HG02870 (cell line): ENCODE results near the gene SLFN12L.
"Not testable (repeated sequence)": the region's sequence is repeated elsewhere in the genome, so short reads cannot be mapped to it uniquely, and the experiment has no call there.

Experiments
- ATAC-seq: cut with Tn5 transposase; IDR thresholded peaks from one replicate; pipeline ENCODE4 v1.9.1; 2021; ENCODE audit warnings: mild to moderate bottlenecking, moderate library complexity; ENCODE audit not compliant: unreplicated experiment

The SLFN12L gene

DNA sequence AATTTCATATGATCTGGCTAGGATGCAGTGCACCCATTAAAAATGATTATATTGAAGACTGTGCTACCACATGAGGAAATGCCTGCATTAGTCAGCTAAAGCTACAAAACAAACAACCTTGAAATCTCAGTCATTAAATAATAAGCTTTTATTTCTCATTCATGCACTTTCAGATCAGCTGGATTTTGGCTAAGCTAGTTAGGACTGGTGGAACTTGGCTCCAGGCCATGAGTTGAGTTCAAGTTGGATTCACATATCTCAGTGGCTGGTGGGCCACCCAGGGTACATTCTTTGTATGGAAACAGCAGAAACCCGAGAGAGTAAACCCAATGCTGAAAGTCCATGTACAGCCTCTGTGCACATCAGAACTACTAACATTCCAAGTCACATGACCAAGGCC lies 6.4 kb upstream of the SLFN12L start:
- no peak for ATAC-seq

DNA sequence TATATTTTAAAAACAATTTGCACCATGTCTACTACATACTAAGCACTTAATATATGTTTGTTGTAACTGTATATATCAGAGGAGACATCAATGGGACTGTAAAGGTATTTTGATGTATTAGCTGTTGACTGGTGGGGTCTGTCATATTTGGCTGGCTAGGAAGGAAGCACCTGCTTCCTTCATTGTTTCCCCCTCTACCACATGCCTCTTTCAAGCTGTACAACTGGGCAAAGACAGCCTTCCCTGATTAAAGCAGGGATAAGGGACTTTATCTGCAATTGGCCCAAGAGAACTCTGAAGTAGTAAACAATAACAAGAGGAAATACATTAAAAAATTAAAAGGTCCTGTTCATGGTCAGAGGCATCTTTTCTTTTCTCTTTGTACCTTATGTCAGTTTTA lies 5.5 kb upstream of the SLFN12L start:
- no peak for ATAC-seq

DNA sequence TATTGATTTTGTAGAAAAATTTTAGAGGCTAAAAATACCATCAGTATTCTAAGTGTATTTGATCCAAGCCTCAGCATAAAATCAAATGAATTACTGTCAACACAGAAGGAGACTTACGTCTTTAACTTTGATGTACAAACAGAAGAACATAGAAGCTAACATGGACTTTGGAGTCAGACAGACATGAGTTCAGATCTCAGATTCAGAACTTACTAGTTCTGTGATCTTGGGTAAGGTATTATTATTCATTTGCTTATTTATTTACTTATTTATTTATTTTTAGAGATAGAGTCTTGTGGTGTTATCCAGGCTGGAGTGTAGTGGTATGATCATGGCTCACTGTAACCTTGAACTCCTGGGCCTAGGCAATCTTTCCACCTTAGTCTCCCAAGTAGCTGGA lies 4.0 kb upstream of the SLFN12L start:
- no peak for ATAC-seq

DNA sequence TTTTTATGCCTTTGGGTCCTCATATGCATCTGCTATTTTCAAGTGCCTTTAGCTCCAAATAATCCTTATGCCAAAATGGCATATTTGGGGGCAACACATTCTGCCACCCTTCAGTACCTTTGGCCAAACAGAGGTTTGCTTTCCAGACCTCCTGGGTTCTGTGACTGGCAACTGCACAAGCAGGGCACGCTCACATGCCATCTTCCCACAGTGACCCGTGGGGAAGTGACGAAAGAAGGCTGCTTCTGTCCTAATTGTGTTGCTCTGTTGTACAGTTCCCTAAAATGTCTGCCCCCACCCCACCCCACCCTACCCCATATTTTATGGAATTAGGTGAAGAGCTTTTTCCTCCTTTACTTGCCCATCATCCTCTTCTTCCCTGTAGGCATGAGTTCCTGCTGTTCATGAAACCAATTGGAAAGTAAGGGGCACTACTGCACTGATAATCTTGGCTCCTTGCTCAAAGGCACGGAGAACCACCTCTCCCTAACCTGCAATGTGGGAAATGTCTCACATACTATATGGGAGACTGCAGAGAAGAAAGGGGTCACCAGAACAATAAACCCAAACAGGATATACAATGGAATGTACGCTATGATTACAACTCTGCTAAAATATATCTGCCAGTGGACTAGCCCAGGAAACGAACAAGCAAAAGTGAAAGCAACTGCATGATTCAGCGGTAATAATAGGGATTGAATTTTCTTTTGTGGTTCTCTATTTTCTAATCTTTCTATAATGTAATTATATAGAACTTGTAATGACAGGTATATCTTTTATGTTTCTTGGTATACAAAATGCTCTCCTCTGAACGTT lies 3.3 kb upstream of the SLFN12L start:
- no peak for ATAC-seq

DNA sequence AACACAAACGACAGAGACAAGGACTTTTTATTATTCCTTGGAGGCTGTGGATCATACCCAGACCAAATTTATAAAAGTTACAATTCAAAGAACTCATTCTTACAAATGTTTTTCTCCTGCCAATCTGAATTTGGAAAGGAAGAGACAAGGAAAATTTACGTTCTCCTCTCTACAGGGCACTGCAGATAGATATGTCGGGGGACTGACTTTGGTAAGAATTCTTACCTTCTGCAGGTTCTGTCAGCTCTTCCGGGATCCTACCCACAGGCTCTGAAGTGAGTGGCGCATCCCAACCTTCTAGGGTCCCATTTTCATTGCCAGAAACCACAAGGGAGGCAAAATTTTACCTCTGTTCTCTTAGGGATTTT lies 2.2 kb upstream of the SLFN12L start:
- ATAC-seq: no peak

GRCh38 chr17:35536664-35537171 lies 760 bp downstream of the SLFN12L start:
- ATAC-seq: no peak

DNA sequence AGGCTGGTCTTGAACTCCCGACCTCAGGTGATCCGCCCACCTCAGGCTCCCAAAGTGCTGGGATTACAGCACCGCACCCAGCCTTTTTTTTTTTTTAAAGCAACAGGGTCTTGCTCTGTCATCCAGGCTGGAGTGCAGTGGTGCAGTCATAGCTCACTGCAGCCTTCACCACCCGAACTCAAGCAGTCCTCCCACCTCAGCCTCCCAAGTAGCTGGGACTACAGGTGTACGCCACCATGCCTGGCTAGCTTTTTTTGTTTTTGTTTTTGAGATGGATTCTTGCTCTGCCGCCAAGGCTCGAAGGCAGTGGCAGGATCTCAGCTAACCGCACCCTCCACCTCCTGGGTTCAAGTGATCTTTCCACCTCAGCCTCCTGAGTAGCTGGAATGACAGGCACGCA lies 2.1 kb downstream of the SLFN12L start:
- ATAC-seq: not testable (repeated sequence)

DNA sequence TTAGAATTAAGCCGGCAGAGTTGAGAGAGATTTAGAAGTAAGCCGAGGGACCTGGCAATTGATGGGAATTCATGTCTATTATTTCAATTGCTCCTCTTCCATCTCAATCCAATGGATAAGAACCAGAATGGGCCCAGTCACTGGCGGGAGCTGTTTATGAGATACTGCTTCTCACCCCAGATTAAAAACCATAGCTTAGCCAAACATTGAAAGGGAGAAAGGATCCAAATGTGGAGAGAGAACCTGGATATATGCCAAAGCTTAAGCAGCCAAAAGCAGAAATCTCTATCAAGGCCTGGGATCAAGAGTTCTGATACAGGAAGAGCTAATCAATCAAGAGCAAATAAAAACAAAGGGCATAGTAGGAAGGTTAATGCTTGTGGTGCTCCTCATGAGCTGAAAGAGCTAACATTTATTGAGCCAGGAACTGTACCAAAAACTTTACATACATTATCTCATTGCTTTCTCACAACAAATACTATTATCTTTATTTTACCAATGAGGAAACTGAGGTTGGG lies 2.8 kb downstream of the SLFN12L start:
- ATAC-seq: no peak

DNA sequence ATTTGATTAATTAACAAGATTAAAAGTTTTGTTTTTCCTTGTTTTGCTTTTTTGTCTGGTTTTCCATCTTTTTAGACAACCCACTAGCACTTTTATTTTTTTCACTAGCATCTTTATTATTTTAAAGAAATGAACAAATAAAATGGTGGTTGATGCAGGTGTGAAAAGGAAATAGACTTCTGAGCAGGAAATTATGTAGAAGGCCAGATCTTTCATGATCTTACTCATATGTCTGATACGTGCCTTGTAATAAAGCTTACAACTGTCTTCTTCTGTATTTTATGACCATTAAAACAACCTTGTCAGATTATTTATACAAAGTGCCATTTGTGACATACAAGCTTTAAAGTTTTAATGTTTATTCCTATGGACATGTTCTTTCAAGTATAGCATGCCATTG lies 6.3 kb downstream of the SLFN12L start:
- ATAC-seq: no peak

DNA sequence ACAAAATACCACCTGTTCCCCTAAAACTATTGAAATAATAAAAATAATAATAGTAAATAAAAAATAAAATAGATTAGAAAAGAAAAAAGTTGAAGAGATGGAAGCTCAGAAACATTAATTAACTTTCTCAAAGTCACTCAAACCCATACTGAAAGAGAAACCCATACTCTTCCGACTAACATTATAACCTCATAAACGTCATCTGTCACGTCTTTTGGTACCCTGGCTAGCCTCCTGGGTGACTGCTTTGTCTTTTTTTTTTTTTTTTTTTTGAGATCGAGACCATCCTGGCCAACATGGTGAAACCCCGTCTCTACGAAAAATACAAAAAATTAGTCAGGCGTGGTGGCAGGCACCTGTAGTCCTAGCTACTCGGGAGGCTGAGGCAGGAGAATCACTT lies 7.6 kb downstream of the SLFN12L start:
- ATAC-seq: no peak

DNA sequence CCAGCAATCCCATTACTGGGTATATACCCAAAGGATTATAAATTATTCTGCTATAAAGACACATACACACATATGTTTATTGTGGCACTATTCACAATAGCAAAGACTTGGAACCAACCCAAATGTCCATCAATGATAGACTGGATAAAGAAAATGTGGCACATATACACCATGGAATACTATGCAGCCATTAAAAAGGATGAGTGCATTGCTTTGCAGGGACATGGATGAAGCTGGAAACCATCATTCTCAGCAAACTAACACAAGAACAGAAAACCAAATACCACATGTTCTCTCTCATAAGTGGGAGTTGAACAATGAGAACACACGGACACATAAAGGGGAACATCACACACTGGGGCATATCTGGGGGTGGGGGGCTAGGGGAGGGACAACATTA lies 8.2 kb downstream of the SLFN12L start:
- not testable (repeated sequence) for ATAC-seq

DNA sequence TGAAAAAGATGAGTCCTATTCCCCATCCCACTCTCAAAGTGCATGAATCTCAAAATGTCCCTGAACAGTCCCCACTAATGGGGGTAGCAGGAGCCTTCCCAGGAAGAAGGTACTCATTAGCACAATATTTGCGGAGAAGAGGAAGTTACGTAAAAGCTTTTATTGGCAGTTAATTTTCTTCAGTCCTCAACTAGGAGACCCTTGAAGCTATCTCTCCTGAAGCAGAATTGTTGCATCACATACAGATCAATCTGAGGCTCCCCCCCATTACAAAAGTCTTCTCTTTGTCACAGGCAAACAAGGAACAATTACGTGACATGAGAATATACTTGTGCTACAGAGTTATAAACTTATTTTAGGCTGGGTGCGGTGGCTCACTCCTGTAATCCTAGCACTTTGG lies 14.2 kb downstream of the SLFN12L start:
- no peak for ATAC-seq

GRCh38 chr17:35521654-35522256 lies 15.7 kb downstream of the SLFN12L start:
- ATAC-seq: not testable (repeated sequence)

GRCh38 chr17:35521150-35521549 lies 16.3 kb downstream of the SLFN12L start:
- no peak for ATAC-seq

GRCh38 chr17:35519906-35520442 lies 17.5 kb downstream of the SLFN12L start:
- no peak for ATAC-seq

GRCh38 chr17:35519439-35519838 lies 18.0 kb downstream of the SLFN12L start:
- ATAC-seq: no peak

DNA sequence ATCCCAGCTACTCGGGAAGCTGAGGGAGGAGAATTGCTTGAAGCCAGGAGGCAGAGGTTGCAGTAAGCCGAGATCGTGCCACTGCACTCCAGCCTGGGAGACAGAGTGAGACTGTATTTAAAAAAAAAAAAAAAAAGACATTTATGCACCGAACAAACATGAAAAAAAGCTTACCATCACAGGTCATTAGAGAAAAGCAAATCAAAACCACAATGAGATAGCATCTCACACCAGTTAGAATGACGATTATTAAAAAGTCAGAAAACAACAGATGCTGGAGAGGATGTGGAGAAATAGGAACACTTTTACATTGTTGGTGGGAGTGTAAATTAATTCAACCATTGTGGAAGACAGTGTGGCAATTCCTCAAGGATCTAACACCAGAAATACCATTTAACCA lies 19.0 kb downstream of the SLFN12L start:
- ATAC-seq: not testable (repeated sequence)

DNA sequence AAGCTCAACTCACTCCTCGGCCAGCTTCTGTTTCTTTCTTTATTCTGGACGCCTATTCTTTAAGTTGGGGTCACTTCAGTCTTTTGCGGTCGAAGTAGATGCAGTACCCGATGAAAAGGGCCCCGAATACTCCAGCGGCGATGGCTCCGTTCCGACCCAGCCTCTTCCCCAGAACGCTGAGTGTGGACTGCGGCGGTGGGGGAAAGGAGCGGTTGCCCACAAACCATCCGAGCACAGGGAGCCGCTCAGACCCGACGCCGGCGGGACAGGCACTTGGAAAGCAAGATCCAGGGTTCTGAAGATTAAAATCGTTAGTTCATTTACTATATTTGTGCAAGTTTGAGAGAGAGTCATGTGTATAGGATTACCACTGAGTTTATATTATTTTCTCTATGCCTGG lies 22.5 kb downstream of the SLFN12L start:
- no peak for ATAC-seq

DNA sequence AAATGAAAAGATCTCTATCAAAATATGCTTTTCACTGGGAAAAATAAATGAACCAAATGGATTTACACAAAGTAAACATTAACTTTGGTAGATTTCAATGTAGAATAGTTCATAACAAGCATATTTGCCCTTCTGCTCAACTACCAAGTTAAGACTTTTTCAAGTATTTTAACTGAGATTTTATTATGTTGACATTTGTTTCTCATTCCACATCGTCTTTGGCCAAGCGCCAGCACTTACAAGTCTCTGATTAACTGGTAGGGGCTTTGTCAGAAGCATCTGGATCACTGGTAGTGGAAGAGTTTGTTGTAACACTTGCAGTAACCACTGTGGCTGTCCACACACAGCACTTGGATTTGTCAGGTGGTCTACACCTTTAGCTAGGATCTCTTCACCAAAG lies 22.9 kb downstream of the SLFN12L start:
- no peak for ATAC-seq

GRCh38 chr17:35510052-35510451 lies 27.4 kb downstream of the SLFN12L start:
- ATAC-seq: no peak

DNA sequence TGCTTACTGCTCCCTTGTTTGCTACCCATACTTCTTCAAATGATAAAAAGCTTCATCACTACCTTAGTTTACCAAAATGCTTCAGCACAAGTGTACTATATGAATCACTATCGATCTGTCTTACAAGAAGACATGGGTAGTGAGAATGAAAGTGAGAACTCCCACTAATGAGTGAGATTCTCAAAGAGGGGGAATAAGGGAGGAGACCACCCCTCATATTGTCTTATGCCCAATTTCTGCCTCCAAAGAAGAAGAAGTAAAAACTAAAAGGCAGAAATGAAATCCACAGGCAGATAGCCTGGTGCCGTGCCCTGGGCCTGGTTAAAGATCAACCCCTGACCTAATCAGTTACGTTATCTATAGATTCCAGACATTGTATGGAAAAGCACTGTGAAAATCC lies 29.8 kb downstream of the SLFN12L start:
- ATAC-seq: not testable (repeated sequence)

DNA sequence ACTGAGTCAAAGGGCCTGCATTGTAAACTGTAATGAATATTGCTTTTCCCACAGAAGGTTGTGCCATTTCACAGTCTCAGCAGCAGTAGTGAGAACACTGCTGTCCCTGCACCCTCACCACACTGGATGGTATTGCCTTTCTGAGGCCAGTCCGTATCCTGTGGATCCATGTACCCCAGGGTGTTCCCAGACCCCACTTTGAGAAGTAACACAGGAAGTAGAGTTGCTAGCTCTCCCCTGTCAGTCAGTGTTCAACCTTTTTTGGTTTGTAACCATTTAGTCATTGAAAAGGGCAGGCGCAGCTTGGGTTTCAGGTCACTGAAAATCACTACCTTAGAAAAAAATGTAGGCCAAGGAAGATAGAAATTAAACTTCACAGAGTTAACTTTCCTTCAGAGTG lies 37.9 kb downstream of the SLFN12L start:
- ATAC-seq: no peak
